CD4-positive, alpha-beta T cell treated with Interleukin-17A for 1 hour (primary cell): Measurements from ENCODE around the gene CCDC190.
A peak's percentile ranks its signal among the peaks of the same experiment; 100 is the strongest.
"Not testable (repeated sequence)": the region's sequence is repeated elsewhere in the genome, so short reads cannot be mapped to it uniquely, and the experiment has no call there.

Experiments
- DNase-seq: peaks from one replicate; pipeline ENCODE4 v3.0.0-alpha.2; 2020

The CCDC190 gene

DNA sequence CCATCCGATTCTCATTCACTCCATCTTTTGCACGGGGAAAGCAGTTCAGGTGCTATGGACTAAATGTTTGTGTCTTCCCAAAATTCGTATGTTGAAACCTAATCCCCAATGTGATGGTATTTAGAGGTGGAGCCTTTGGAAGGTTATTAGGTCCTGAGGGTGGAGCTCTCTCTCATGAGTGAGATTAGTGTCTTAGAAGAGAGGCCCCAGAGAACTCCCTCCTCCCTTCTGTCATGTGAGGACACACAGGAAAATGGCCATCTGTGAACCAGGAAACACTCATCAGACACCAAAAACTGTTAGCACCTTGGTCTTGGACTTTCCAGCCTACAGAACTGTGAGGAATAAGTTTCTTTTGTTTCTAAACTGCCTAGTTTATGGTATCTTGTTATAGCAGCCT is 15.8 kb upstream of the CCDC190 start:
- no peak for DNase-seq

DNA sequence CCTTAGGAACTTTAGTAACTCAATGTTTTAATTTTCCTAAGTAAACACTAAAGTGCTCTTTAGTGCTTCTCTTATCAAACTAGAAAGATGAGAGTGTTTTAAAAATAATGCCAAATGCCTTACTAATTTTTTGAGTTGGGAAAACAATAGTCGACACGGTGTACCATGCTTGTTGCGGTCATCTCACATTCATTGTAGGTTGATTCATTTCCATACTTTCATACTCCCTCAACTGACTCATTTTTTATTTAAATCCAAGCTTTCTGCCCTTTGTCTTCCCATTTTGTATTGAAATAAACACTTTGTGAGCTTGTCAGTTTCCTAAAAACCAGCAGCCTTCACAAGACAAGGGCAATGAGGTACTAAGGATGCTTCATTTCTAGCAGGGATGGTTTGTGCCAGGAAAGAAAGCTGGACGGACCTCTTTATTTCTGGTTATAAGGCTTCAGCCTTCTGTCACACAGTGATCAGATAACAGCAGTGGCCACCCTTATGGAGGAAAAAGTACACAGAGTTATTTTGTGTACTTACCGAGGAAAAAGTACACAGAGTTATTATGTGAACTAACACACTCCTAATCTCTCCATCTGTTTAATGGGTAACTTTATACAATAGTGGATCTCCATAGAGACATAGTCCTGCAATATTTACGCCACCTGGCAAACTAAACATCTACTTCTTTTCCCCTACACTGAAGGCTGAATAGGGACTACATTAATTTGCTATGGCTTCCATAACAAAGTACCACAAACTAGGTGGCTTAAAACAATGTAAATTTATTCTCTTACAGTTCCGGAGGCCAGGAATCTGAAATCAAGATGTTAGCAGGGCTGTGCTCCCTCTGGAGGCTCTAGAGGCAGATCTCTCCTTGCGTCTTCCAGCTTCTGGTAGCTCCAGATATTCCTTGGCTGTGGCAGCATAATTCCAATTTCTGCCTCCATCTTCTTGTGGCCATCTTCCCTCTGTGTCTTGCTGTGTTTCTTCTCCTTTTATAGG is 13.0 kb upstream of the CCDC190 start:
- DNase-seq: no peak

DNA sequence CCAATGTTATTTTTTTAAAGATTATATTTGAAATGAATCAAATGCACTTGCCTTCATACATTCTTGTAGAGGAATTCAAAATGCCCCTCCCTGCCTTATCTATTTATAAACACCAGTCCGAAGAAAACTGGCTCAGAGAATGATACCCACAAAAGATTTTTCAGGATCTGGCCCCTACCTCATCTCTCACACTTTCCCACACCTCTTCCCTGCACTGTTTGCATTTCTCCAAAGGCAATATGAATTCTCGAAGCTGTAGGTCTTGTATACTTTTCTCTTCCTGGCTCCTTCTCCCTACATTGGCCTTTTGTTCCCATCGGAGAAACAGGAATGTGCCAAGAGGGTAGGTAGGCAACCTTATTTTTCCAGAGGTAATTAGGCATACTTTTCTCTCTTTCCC is 12.0 kb upstream of the CCDC190 start:
- no peak for DNase-seq

DNA sequence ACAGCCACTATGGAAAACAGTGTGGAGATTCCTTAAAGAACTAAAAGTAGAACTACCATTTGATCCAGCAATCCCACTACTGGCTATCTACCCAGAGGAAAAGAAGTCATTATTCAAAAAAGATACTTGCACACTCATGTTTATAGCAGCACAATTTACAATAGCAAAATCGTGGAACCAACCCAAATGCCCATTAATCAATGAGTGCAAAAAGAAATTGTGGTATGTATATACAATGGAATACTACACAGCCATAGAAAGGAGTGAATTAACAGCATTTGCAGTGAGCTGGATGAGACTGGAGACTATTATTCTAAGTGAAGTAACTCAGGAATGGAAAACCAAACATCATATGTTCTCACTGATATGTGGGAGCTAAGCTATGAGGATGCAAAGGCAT is 10.4 kb upstream of the CCDC190 start:
- DNase-seq: not testable (repeated sequence)

DNA sequence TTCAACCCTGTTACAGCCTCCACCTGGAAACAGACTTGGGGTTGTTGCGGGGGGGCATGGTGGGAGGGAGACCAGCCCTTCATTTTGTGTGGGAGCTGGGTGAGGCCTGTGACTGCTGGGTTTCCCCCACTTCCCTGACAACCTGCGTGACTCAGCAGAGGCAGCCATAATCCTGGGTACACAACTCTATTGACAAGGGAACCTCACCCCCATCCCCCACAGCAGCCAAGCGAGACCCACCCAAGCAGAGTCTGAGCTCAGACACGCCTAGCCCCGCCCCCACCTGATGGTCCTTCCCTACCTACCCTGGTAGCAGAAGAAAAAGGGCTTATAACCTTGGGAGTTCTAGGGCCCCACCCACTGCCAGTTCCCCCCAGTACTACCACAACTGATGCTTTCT is 8.0 kb upstream of the CCDC190 start:
- DNase-seq: no peak

DNA sequence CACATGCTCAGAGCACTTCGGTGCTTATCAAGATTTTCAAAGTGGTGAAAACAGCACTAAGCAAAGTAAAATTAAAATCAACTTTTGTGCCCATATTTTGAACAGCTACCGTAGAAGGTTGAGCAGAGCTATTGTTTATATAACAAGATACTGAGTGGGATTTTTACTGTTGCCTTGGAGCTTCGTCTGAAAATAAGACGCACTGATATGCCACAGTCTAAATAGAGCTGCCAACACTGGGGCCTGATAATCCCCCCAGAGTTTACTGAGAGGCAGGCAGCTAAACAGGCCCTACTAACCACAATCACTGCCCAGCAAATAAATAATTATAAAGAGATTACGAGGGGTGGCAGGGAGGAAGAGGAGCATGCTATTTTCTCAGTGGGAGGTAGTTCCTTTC is 650 bp upstream of the CCDC190 start:
- DNase-seq: no peak

DNA sequence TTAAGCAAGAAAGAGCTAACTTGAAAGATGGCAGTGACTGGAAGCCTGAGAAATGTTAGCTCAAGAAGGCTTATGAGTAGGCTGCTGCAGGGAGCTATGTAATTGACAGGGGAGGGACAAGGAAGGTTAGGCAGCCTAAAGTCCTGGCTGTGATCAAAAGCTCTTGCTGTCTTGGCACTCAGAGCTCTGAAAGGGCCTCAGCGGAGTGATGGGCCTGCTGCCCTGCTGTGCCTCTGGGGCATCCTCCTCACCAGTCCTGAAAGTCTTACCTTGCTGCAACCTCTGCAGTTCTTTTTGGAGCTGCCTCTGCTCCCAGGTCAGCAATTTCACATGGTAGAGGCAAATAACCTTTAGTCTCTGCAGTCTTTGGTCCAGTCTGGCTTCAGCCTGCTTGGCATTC is 1.8 kb downstream of the CCDC190 start:
- no peak for DNase-seq

DNA sequence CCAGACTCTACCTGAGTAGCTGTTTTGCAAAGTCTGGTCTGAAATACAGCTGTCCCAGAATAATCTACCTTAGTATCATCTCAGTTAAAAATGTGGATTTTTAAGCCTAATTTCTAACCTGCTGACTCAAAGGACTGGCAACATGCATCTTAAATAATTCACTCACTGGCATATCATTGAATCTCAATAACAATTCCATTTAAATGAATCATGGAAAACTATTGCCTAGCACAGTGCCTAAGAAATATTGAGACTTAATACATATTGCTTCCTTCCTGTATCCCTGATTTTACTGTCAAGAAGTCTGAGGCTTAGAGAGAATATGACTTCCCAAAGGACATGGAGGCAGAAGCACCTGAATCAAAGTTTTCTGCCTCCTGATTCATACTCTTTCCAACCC is 3.1 kb downstream of the CCDC190 start:
- no peak for DNase-seq

DNA sequence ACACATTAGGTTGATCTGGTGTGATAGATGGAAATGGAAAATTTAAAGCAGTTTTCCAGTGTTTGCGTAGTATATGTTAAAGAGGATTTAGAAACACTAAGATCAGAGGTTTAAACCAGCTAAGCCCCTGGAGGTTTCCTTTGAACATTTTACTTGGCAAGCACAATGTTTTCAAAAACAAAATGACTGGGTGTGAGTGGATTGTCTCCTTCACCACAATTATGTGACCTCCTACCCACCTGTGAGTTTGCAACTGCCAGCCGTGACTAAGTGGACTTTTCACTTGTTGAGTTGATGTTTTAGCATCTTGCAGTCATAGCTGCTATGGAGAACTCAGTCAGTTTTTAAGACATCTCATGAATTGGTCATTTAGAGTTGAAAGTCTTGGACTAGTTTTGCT is 4.7 kb downstream of the CCDC190 start:
- no peak for DNase-seq

DNA sequence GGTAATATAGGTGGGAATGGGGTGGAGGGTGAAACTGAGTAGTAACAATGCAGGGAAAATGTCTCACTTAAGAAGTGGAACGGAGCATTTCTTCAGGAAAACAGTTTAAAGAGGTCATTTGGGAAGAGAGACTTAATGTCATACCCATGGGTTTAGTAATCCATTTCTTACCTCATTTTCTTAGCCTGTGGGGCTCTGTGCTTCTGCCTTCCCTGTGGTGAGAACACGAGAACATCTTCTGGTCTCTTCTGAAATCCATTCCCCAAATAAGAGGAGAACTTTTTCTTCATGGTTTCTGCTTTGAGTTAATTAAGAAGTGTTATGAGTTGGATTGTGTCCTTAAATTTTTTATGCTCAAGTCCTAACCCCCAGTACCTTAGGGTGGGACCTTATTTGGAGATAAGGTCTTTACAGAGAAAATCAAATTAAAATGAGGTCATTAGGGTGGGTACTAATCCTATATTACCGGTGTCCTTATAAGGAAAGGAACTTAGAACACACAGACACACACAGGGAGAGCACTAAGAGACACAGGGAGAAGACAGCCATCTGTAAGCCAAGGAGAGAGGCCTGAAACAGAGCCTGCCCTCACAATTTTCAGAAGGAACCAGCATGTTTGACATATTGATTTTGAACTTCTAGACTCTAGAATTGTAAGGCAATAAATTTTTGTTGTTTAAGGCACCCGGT is 5.4 kb downstream of the CCDC190 start:
- DNase-seq: no peak

DNA sequence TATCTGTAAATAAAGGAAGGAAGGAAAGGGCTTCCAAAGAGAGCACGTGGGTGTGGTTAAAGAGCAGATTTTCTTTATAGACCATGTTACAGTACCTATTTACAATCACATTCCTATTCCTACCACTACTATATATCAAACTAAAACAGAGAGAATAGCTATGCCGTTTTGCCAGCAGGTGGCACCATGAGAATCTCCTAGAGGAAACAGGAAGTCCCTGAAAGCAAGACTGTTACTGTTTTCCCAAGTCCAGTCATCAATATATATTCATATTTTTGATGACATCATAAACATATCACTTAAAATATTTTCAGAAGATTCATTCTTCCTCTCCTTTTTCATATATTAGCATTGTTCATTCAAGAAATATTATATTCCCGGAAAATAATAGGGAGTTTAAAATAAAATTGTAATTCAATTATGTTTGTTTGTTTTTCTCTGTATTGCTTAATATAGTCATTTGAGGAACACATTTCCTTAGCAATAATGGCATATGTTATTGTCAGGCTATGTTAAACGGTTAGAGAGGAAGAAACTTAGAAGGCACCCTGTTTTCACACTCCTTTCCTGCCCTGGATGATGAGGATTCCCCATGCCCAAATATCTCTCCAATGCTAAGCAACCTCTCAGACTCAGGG is 6.6 kb downstream of the CCDC190 start:
- DNase-seq: peak; percentile 57

DNA sequence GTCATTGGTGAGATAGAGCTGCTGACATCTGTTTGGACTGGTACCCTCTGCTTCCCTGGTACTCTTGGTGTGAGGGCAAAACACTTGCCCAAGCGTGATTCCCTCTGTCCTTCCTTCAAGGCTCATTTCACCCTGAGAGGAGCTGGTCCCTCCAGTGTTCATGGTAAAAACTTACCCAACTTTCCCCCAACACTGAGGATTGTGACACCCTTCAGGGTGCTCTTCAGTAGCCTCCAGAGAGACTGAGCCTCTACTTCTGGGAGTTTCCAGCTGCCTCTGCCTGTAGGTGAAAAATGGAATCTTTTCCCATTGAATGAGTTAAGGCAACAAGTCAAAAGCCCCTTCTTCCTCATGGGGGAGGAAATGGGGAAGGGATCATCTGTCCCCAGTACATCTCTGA is 9.6 kb downstream of the CCDC190 start:
- DNase-seq: no peak

DNA sequence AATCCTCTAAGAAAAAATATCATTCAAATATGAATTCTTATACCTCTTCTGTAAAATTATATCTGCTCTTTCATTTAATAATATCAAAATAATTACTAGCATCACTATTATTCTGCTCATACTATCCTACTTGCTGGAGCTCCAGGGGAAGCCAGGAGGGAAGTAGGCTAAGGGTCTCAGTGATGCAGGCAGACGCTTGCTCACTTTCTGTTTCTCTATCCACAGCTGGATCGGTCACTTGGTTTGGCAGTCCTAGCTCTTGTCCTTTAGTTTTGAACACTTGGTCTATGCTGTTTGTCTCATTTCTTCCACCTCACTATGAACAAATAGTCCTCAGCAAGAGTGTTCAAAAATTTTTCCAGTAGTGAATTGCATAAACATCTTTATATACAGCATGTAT is 11.3 kb downstream of the CCDC190 start:
- no peak for DNase-seq

DNA sequence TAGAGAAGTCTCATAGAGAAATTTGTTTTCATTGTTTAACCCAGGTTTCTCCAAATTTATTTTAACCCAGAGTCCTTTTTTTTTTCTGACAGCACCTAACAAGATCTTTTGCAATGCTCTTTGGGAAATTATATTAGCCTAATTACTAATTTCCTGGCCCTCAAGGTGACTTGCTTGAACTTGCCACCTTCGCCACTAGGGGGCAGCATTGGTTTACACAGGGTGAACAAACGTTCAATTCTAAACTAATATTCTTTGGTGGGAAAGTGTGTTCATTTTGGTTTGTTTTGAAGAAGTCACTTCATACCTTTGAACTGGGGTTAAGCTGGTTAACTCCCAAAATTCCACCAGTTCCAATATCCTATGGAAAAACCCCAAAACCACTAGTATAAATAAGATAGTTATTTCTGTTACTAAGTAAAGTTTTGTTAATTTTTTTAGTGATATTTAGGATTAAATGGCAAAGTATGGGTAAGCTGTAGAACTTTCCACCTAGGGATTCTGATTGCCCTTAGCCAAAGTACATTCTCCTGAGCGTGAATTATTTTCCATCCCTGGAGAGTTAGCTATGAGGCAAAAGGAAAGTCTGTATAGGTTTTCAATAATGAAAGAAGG is 13.0 kb downstream of the CCDC190 start:
- DNase-seq: peak; percentile 73

DNA sequence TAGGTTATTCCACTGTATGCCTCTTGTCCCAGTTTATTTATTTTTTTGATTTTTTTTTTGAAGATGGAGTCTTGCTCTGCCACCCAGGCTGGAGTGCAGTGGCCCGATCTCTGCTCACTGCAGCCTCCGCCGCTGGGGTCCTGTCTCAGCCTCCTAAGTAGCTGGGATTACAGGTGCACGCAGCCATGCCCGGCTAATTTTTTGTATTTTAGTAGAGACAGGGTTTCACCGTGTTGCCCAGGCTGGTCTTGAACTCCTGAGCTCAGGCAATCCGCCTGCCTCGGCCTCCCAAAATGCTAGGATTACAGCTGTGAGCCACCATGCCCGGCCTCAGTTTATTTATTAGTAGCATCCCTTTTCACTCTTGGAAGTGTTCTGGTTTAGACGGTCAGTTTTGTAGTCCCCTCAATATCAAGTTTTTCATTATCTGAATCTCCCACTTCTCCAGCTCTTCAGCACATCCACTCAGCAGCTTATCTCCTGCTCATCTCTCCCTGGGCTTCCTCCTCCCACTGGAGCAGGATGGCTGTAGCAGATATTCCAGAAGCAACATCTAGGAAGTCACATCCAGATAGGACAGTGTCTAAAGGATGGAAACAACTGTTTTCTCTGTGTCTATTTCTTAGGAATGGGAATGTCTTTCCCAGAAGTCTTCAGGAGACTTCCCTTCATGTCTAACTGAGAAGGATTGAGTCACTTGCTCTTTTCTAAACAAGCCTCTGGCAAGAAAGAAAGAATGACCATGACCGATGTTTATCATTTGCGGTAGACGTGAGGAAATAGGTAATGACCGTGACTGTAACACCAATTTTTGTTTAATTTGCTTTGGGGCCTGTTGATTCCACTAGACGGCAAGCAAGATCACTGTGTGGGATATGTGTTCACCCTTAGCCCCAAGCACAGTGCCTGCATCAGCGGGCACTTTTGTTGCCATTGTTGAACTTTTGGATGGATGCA is 14.4 kb downstream of the CCDC190 start:
- DNase-seq: no peak

DNA sequence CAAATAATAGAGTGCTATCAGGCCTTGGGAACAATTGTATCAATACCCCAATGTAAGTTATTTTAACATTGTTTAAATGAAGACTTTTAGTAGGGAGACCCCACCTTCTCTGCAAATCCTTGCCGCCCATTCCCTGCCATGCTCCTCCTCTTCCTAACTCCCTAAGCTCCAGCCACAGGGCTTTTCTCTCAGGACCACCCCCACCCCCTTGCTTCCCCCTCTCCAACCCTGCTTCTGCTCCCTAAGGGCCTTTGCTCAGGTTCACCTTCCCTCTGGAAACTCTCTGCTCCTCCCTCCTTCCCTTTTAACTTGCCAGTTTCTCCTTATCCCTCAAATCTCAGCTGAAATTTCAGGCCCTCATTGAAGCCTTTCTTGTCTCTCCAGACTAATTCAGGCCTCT is 16.8 kb downstream of the CCDC190 start:
- DNase-seq: no peak

DNA sequence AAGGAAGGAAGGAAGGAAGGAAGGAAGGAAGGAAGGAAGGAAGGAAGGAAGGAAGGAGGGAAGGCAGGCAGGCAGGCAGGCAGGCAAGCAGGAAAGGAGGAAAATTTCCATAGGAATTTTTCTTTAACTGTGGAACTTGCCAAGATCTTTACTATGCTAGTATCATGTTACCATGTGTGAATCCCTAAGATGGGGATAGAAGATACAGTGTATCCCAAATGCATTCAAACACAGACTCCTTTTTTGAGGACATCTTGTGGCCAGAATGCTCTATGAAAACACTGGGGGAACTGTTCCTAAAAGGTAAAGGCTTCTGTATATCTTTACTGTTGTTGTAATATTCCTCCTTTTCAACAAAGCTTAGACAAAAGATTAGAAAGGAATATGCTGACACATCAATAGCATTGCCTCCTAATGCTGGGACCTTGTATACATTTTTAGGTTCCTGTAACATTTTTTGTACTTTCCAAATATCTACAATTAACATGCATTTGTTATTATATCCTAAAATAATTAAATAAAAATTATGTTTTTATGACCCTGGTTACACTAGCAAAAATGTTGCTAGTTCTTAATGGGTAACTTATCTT is 20.6 kb downstream of the CCDC190 start:
- no peak for DNase-seq

DNA sequence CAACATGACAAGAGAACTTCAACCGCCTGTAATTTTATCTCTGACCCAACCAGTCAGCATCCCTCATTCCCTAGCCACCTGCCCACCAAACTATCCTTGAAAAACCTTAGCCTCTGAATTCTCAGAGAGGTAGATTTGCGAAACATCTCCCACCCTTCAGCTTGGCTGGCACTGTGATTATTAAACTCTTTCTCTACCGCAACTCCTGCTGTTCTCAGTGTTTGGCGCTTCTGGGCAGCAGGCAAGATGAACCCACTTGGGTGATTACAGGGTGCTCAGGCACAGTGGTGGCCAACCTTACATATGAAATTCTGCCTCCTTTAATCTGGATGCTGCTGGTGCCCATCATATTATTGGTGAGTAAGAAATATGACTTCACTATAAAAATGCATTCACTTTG is 22.1 kb downstream of the CCDC190 start:
- no peak for DNase-seq

DNA sequence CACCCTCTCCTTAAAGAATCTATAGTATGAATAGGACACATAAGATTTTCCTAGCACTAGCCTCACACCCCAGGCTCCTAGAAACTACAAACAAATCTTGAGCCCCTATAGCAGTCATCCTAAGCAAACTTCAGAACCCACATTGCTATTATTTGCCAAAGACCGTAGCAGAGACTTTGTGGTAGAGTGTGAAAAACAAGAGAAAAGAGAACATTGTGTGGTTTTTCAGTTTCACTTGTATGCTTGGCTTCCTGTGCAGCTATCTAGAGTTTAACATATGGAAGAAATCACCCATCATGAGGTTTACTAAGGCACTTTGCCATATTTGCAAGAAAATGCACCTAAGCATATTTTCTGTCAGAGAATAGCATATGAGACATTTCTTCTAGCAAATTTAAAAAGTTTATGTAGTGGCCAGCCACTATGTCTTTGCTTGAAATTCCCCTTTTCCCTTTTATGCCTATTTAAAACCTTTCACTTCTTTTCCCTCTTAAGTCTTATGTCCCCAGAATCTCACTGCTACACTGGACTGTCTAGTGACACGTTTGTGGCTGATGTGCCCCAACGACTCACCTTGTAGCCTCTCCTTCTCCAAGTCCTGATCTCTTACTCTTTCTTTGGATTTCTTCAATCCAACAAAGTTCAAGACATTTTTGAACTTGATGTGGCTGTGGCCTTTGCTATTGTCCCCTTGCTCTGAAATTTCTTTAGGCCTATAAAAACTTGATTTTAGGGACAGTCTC is 25.6 kb downstream of the CCDC190 start:
- no peak for DNase-seq

DNA sequence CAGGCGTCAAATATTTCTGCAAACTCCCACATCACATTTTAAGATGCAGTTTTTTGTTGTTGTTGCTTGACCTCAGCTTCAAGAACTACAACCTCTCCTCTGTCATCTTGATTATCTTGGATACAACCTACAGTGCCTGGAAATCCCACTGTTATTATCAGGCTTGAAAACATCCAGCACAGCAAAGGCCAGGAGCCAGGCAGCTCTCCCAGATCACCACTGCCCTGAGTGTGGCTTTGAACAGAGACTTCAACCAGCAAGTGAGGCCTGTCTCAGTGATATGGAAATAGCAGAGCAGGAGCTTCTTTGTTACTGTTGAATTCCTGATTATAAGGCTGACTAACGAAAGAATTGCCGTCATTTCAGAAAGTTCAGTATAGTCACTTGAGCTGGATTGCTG is 28.5 kb downstream of the CCDC190 start:
- no peak for DNase-seq

DNA sequence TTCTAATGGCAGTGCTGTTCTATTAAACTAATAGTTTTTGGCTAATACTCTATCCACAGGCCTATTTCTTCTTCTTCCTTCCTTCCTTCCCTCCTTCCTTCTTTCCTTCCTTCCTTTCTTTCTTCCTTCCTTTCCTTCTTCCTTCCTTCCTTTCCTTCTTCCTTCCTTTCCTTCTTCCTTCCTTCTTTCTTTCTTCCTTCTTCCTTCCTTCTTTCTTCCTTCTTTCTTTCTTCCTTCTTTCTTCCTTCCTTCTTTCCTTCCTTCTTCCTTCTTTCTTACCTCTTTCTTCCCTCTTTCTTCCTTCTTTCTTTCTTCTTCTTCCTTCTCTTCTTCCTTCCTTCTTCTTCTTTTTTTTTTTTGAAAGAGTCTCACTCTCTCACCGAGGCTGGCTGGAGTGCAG is 31.7 kb downstream of the CCDC190 start:
- DNase-seq: no peak
